ENCODE data around the gene FIGNL1. TPM values are rescaled to one million over a fixed set of nuclear protein-coding genes. Genes with fewer than 3 reads are reported as not detected.

Gene FIGNL1
- total RNA-seq, 1 experiment from 2014 or later: 13.8 TPM

- Histone ChIP-seq H2BK20ac (ENCODE audit: low read depth, low read length, poor library complexity, severe bottlenecking) (no peak overlapping the region), H3K4me1 (ENCODE audit: insufficient read depth, low read length) (no peaks in the 10 kb centered on the region), H3K79me1 (ENCODE audit: insufficient read depth, low read depth, low read length, poor library complexity, severe bottlenecking) (no peaks in the 10 kb centered on the region), H3K9ac (ENCODE audit: extremely low read depth, insufficient read length, low read length) (no peak overlapping the region), H2BK5ac (ENCODE audit: insufficient read length, low read length) (no peak overlapping the region), H4K8ac (replicated peaks; ENCODE audit: insufficient read length, low read depth, low read length) (no peak overlapping the region), H2BK15ac (ENCODE audit: low read depth, low read length) (no peak overlapping the region), H3T11ph (ENCODE audit: low read length) (no peak overlapping the region), H3K23me2 (ENCODE audit: insufficient read length, low read depth, low read length, poor library complexity, severe bottlenecking) (no peaks in the 10 kb centered on the region), H2BK12ac (ENCODE audit: insufficient read length, low read depth, low read length) (no peak overlapping the region), H3K27me3 (ENCODE audit: insufficient read depth, low read length) (no peaks in the 10 kb centered on the region), H2BK120ac (ENCODE audit: low read depth, low read length, poor library complexity, severe bottlenecking) (no peak overlapping the region), H3K4me2 (ENCODE audit: insufficient read depth, insufficient read length, low read length) (no peak overlapping the region), H3K23ac (ENCODE audit: insufficient read length, low read depth, low read length) (no peak overlapping the region), H3K56ac (ENCODE audit: insufficient read length, low read depth, low read length) (no peak overlapping the region), H3K79me2 (ENCODE audit: insufficient read depth, low read length) (no peaks in the 10 kb centered on the region), H2AK5ac (ENCODE audit: insufficient read length, low read length) (no peak overlapping the region), H4K20me1 (ENCODE audit: control insufficient read depth, insufficient read depth, insufficient read length) (no peaks in the 10 kb centered on the region), H4K5ac (ENCODE audit: insufficient read length, low read depth, low read length) (no peak overlapping the region), H2AFZ (ENCODE audit: low read length) (no peak overlapping the region), H3K27ac (ENCODE audit: insufficient read length, low read depth, low read length) (no peak overlapping the region), H4K91ac (ENCODE audit: insufficient read length, low read depth, low read length) (no peak overlapping the region), H3K4ac (ENCODE audit: low read depth, low read length) (no peak overlapping the region), H3K14ac (ENCODE audit: insufficient read depth, low read length) (no peak overlapping the region), H3K9me3 (ENCODE audit: control insufficient read depth, low read depth, low read length) (no peaks in the 10 kb centered on the region), H3K18ac (ENCODE audit: insufficient read length, low read depth, low read length) (no peak overlapping the region)
- DNase-seq: no peak
- Mint-ChIP-seq H3K4me1 (peaks cover 7% of the 10 kb centered on the region in 2 experiments; a peak in 3 of 4 replicates), H3K4me3 (no peak overlapping the region), H3K36me3 (ENCODE audit: insufficient read depth in 1 of 3, low read depth in 3 of 3) (no peaks in the 10 kb centered on the region), H3K9me3 (peaks cover 0 to 2% of the 10 kb centered on the region in 2 experiments; a peak in 1 of 5 replicates), H3K27me3 (ENCODE audit: low read depth) (no peaks in the 10 kb centered on the region), H3K27ac (no peak overlapping the region)
- no CpG with 5 or more reads among the region's 7 CpGs for WGBS (ENCODE audit: extremely low coverage, insufficient read length, low lambda C conversion rate)
- no peak for TF ChIP-seq CTCF (conservative IDR thresholded peaks at IDR 0.05)
These were observed 29.8 kb upstream of the FIGNL1 start for GRCh38 chr7:50479743-50480517.
